Measurements from ENCODE around the gene GARIN5B.

The GARIN5B gene

DNA sequence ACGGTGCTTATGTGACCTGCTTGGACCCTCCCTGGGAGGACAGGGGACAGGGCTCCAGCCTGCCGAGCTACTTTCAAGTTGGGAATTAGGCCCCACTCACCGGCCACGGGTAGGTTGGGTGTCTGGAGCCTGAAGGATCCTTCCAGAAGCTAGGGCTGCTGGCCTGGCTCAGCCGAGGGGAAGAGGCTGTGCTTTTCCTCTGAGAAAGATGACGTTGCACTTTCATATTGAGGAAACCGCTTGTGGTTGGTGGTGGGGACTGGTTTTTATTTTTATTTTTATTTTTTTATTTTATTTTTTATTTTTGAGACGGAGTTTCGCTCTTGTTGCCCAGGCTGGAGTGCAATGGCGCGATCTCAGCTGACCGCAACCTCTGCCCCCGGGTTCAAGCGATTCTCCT lies 37.9 kb downstream of the GARIN5B start, which contains the start of gene TMEM150B:
TMEM150B (minus strand) TSS at position 170 of the 400 bp plus-strand sequence. CDS start 4,305 bp downstream, outside the sequence.
- Histone ChIP-seq H2AFZ (no peak within 1 kb of the TSS), H3K9ac (no peak within 1 kb of the TSS)

DNA sequence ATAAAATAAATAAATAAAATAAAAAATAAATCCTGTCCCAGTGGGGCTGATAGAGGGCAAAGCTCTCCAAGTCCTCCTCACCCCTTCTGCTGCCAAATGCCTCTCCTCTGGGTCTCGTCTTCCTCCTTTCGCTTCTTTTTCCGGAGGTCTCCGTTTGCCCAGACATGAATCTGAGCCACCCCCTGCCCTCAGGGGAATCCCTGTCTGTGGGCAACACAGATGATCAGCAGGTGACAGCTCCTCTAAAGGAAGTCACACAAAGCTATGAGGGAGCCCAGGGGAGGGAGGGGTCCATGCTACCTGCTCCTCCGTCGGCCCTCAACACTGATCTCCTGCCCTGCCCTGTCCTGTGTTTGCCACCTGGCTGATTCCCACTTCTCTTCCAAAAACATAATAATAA lies 38.4 kb downstream of the GARIN5B start:
- Histone ChIP-seq H3K27me3 (ENCODE audit: control insufficient read depth, insufficient read depth, low read length) (no peaks in the 10 kb centered on the region), H3K4me1 (no peaks in the 10 kb centered on the region), H3K4me2 (ENCODE audit: low read length) (no peak overlapping the region), H3K9me3 (ENCODE audit: control insufficient read depth, low read length) (no peaks in the 10 kb centered on the region), H2AFZ (no peak overlapping the region), H3K4me3 (ENCODE audit: low read depth, low read length) (no peak overlapping the region), H3K79me2 (no peaks in the 10 kb centered on the region), H3K9ac (no peak overlapping the region), H3K36me3 (ENCODE audit: control insufficient read depth, insufficient read depth, low read length) (no peaks in the 10 kb centered on the region), H3K27ac (no peak overlapping the region)
- TF ChIP-seq, protein P1, sequence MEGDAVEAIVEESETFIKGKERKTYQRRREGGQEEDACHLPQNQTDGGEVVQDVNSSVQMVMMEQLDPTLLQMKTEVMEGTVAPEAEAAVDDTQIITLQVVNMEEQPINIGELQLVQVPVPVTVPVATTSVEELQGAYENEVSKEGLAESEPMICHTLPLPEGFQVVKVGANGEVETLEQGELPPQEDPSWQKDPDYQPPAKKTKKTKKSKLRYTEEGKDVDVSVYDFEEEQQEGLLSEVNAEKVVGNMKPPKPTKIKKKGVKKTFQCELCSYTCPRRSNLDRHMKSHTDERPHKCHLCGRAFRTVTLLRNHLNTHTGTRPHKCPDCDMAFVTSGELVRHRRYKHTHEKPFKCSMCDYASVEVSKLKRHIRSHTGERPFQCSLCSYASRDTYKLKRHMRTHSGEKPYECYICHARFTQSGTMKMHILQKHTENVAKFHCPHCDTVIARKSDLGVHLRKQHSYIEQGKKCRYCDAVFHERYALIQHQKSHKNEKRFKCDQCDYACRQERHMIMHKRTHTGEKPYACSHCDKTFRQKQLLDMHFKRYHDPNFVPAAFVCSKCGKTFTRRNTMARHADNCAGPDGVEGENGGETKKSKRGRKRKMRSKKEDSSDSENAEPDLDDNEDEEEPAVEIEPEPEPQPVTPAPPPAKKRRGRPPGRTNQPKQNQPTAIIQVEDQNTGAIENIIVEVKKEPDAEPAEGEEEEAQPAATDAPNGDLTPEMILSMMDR (IDR thresholded peaks at IDR 0.05): no peak

More for the DNA sequence above, 37.9 kb downstream of the GARIN5B start, which contains the start of gene TMEM150B:
- H3K36me3 ChIP-seq (ENCODE audit: control insufficient read depth, insufficient read depth, low read length): no peaks in the 10 kb centered on the region
- TF ChIP-seq, protein P1 (IDR thresholded peaks at IDR 0.05): no peak
- H3K9me3 ChIP-seq (ENCODE audit: control insufficient read depth, low read length): no peaks in the 10 kb centered on the region
- no peaks in the 10 kb centered on the region for H3K4me1 ChIP-seq
- H3K27ac ChIP-seq: no peak within 1 kb of the TSS
- no peak within 1 kb of the TSS for H3K4me3 ChIP-seq (ENCODE audit: low read depth, low read length)
- no peaks in the 10 kb centered on the region for H3K79me2 ChIP-seq
- no peaks in the 10 kb centered on the region for H3K27me3 ChIP-seq (ENCODE audit: control insufficient read depth, insufficient read depth, low read length)
- H3K4me2 ChIP-seq (ENCODE audit: low read length): no peak within 1 kb of the TSS

DNA sequence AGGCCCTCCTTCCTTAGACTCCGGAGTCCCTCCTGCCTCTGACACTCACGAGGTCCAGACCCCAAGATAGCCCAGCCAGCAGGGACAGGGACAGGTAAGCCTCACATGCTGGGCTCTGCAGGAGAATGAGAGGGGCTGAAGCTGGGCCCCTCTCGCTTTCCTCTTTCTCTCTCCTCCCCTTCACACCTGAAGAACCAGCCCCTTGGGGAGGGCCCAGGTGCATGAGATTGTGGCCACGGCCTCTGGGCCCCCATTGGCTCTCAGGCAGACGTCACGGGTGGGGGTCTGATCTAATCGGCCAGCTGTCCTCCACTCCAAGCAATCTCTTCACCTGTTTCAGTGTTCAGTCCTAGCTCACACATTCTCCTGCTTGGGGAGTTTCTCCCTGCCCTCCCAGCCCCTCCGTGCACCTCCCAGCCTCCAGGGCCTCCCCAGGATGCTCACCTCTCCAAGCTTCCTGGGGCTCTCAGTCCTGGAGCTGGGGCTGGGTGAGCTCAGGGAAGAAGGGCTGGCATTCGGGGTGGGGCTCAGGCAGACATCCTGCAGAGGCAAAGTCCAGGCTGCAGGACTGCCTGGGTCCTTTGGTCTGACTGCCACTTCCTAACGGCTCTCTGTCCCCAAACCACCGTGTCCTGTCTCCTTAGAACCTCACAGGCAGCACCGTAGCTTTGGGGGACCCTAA lies 40.7 kb downstream of the GARIN5B start:
- Histone ChIP-seq H3K36me3 (ENCODE audit: control insufficient read depth, insufficient read depth, low read length) (no peaks in the 10 kb centered on the region), H3K27ac (no peak overlapping the region), H3K9me3 (ENCODE audit: control insufficient read depth, low read length) (no peaks in the 10 kb centered on the region), H3K4me2 (ENCODE audit: low read length) (no peak overlapping the region), H3K4me1 (no peaks in the 10 kb centered on the region), H3K79me2 (no peaks in the 10 kb centered on the region), H2AFZ (no peak overlapping the region), H3K9ac (no peak overlapping the region), H3K4me3 (ENCODE audit: low read depth, low read length) (no peak overlapping the region), H3K27me3 (ENCODE audit: control insufficient read depth, insufficient read depth, low read length) (no peaks in the 10 kb centered on the region)
- TF ChIP-seq, protein P1 (IDR thresholded peaks at IDR 0.05): no peak

DNA sequence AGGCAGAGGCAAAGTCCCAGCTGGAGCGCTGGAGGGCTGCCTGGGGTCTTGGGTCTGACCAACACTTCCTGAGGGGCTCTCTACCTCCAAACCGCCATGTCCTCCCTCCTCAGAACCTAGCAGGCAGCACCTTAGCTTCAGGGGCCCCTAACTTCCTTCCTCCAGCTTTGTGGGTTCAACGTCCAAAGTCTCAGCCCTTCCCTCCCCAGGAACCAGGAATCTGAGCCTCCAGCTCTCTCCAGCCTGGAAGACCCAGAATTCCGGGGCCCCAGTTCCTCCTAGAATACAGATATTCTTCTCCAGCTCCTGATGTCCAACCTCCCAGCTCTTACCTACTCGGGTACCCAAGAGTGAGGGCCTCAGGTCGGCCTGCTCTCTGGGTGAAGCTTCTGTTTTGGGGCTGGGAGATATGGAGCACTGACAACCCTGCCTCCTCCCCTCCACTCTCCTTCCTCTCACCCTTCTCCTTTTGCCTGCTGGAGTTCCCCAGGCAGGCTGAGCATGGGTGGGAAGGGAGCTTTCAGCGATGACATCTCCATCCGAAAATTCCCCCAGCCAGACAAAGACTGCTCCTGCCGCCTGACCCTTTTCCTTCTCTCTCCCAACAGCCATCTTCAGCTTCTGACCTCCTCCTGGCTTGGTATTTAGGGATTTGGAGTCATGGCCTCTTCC lies 41.5 kb downstream of the GARIN5B start:
- no peak overlapping the region for H2AFZ ChIP-seq
- H3K4me1 ChIP-seq: no peaks in the 10 kb centered on the region
- H3K79me2 ChIP-seq: no peaks in the 10 kb centered on the region
- H3K4me2 ChIP-seq (ENCODE audit: low read length): no peak overlapping the region
- no peaks in the 10 kb centered on the region for H3K9me3 ChIP-seq (ENCODE audit: control insufficient read depth, low read length)
- no peak overlapping the region for H3K9ac ChIP-seq
- H3K27me3 ChIP-seq (ENCODE audit: control insufficient read depth, insufficient read depth, low read length): no peaks in the 10 kb centered on the region
- no peak overlapping the region for H3K27ac ChIP-seq
- no peaks in the 10 kb centered on the region for H3K36me3 ChIP-seq (ENCODE audit: control insufficient read depth, insufficient read depth, low read length)
- H3K4me3 ChIP-seq (ENCODE audit: low read depth, low read length): no peak overlapping the region
- TF ChIP-seq, protein P1 (IDR thresholded peaks at IDR 0.05): no peak
